SK-N-SH (cell line): ENCODE results near the gene NOP9. TPM values are rescaled to one million over a fixed set of nuclear protein-coding genes. Genes with fewer than 3 reads are reported as not detected.

Experiments
- CTCF ChIA-PET: fragments of 300-600, 350-600 bp; formaldehyde crosslinking; extraction: SDS; loops from one replicate; lab custom pipeline; 2021; lab: Yijun Ruan, JAX
- POLR2A ChIA-PET: fragments of 350-600 bp; sonication (Branson Sonifier 250); formaldehyde crosslinking; extraction: SDS; loops from one replicate; lab custom pipeline; 2020; ENCODE audit warnings: antibody characterized with exemption, inconsistent platforms; lab: Yijun Ruan, JAX
- DNase-seq: peaks from one replicate; pipeline ENCODE4 v3.0.0; 2012
- H2AFZ ChIP-seq: fragments of 200-600 bp; sonication (generic); 2 replicates; pipeline ENCODE4 v1.8.1; 2016; ENCODE audit warnings: antibody characterized with exemption, mild to moderate bottlenecking, low read depth
- H3F3A ChIP-seq: fragments of 200-600 bp; sonication (generic); replicated peaks from 2 replicates; pipeline ENCODE3; 2016; ENCODE audit warnings: antibody characterized with exemption, mild to moderate bottlenecking; ENCODE audit not compliant: insufficient read depth
- H3K27ac ChIP-seq, 2 experiments: fragments of 200-500 bp in 1 of 2; fragments of 200-600 bp in 1 of 2; sonication (Bioruptor generic) in 1 of 2; sonication (generic), shearing (Covaris generic) in 1 of 2; 2 replicates each; pipeline versions ENCODE4 v1.5.1 to v1.6.1; 2014 to 2016; ENCODE audit warnings: low read depth in 2 of 2, inconsistent platforms in 1 of 2, low read length in 1 of 2, mild to moderate bottlenecking in 1 of 2, mixed read lengths in 1 of 2
- H3K27me3 ChIP-seq: fragments of 200-600 bp; sonication (generic), shearing (Covaris generic); 2 replicates; pipeline ENCODE4 v1.6.1; 2016; ENCODE audit warnings: mixed run types; ENCODE audit not compliant: insufficient read depth
- H3K36me3 ChIP-seq, 2 experiments: fragments of 200-500 bp in 1 of 2; fragments of 200-600 bp in 1 of 2; sonication (Bioruptor generic) in 1 of 2; sonication (generic) in 1 of 2; replicated peaks in 1 of 2; 2 replicates each; pipeline versions ENCODE3 to v1.5.1; 2014 to 2016; ENCODE audit warnings: low read length in 1 of 2, mild to moderate bottlenecking in 1 of 2; ENCODE audit not compliant: insufficient read depth in 2 of 2, control insufficient read depth in 1 of 2
- H3K4me1 ChIP-seq, 2 experiments: fragments of 200-500 bp in 1 of 2; fragments of 200-600 bp in 1 of 2; sonication (Bioruptor generic) in 1 of 2; sonication (generic), shearing (Covaris generic) in 1 of 2; 2 replicates each; pipeline versions ENCODE4 v1.5.1 to v1.6.1; 2014 to 2016; ENCODE audit warnings: low read depth in 1 of 2, low read length in 1 of 2, mixed run types in 1 of 2; ENCODE audit not compliant: insufficient read depth in 2 of 2, control insufficient read depth in 1 of 2
- H3K4me2 ChIP-seq: fragments of 200-600 bp; sonication (generic), shearing (Covaris generic); 2 replicates; pipeline ENCODE4 v1.6.1; 2017; ENCODE audit warnings: mixed run types
- H3K4me3 ChIP-seq, 2 experiments: fragments of 200-500 bp in 1 of 2; fragments of 200-600 bp in 1 of 2; sonication (Bioruptor generic) in 1 of 2; sonication (generic), shearing (Covaris generic) in 1 of 2; 2 replicates each; pipeline versions ENCODE4 v1.5.1 to v1.8.1; 2014 to 2016; ENCODE audit warnings: low read depth in 2 of 2, inconsistent platforms in 1 of 2, low read length in 1 of 2, mild to moderate bottlenecking in 1 of 2, mixed read lengths in 1 of 2, moderate library complexity in 1 of 2
- H3K79me2 ChIP-seq: fragments of 200-600 bp; sonication (generic); 2 replicates; pipeline ENCODE4 v1.8.1; 2017; ENCODE audit warnings: mild to moderate bottlenecking; ENCODE audit not compliant: insufficient read depth
- H3K9ac ChIP-seq: fragments of 200-600 bp; sonication (generic); 2 replicates; pipeline ENCODE4 v1.6.1; 2017; ENCODE audit warnings: mixed run types
- H3K9me2 ChIP-seq: fragments of 200-600 bp; sonication (generic); 2 replicates; pipeline ENCODE4 v1.6.1; 2017; ENCODE audit warnings: mixed run types
- H3K9me3 ChIP-seq: fragments of 200-600 bp; sonication (generic); 2 replicates; pipeline ENCODE4 v1.6.1; 2017; ENCODE audit warnings: mixed run types, mild to moderate bottlenecking, moderate library complexity
- H4K20me1 ChIP-seq: fragments of 200-600 bp; sonication (generic); 2 replicates; pipeline ENCODE4 v1.6.1; 2017; ENCODE audit warnings: mild to moderate bottlenecking, mixed run types; ENCODE audit not compliant: insufficient read depth
- CTCF ChIP-seq: fragments of 200-600 bp; sonication (generic); IDR thresholded peaks from 2 replicates; pipeline ENCODE4 v1.6.1; 2017; ENCODE audit warnings: antibody characterized with exemption, mild to moderate bottlenecking, moderate library complexity
- GABPA ChIP-seq: IDR thresholded peaks from 2 replicates; pipeline ENCODE4 v1.4.0; 2012; ENCODE audit warnings: low read depth, mild to moderate bottlenecking
- MAX ChIP-seq: IDR thresholded peaks from 2 replicates; pipeline ENCODE4 v1.4.0; 2012; ENCODE audit warnings: low read depth
- MEF2A ChIP-seq: IDR thresholded peaks from 2 replicates; pipeline ENCODE4 v1.4.0; 2012; ENCODE audit warnings: low read depth, borderline replicate concordance
- MXI1 ChIP-seq: IDR thresholded peaks from 2 replicates; pipeline ENCODE4 v1.6.1; 2012; ENCODE audit warnings: mild to moderate bottlenecking, low read depth, low read length, improper control_type of control experiment
- NFIC ChIP-seq: IDR thresholded peaks from 2 replicates; pipeline ENCODE4 v1.4.0; 2012; ENCODE audit warnings: borderline replicate concordance
- NRF1 ChIP-seq: IDR thresholded peaks from 2 replicates; pipeline ENCODE4 v1.6.1; 2012; ENCODE audit warnings: low read depth, mild to moderate bottlenecking, low read length
- PBX3 ChIP-seq: IDR thresholded peaks from 2 replicates; pipeline ENCODE4; 2012
- POLR2AphosphoS5 ChIP-seq: IDR thresholded peaks from 2 replicates; pipeline ENCODE4 v1.6.1; 2012; ENCODE audit warnings: low read depth, low read length
- RAD21 ChIP-seq: IDR thresholded peaks from 2 replicates; pipeline ENCODE4 v1.6.1; 2012; ENCODE audit warnings: mild to moderate bottlenecking, low read length
- RFX5 ChIP-seq: IDR thresholded peaks from 2 replicates; pipeline ENCODE4 v1.6.1; 2012; ENCODE audit warnings: mild to moderate bottlenecking, improper control_type of control experiment, low read length
- SMC3 ChIP-seq: IDR thresholded peaks from 2 replicates; pipeline ENCODE4 v1.6.1; 2012; ENCODE audit warnings: low read depth, low read length, improper control_type of control experiment
- TCF12 ChIP-seq: IDR thresholded peaks from 2 replicates; pipeline ENCODE4 v1.4.0; 2012
- TEAD4 ChIP-seq: IDR thresholded peaks from 2 replicates; pipeline ENCODE4 v1.4.0; 2012; ENCODE audit warnings: mild to moderate bottlenecking, borderline replicate concordance; ENCODE audit not compliant: insufficient read depth
- USF1 ChIP-seq: IDR thresholded peaks from 2 replicates; pipeline ENCODE4 v1.4.0; 2012; ENCODE audit warnings: low read depth, borderline replicate concordance
- YY1 ChIP-seq: IDR thresholded peaks from 2 replicates; pipeline ENCODE4 v1.4.0; 2012; ENCODE audit warnings: low read depth, mild to moderate bottlenecking
- WGBS: methylation state at CpG from one replicate; pipeline ENCODE4 v1.1.6; 2017; ENCODE audit warnings: low lambda C conversion rate; 5-methylcytosine and 5-hydroxymethylcytosine counted together
- polyA plus RNA-seq, 3 experiments: library from polyadenylated mRNA; depleted of rRNA; stranded (reverse); fragments of >200 nt; gene quantifications; 2 replicates each; pipeline ENCODE4 v1.2.3, GENCODE V29; 2012

The NOP9 gene
- polyA plus RNA-seq, 1 of the 3 experiments (the other 2 are of a cell fraction): 11.9 TPM

- no peak for TF ChIP-seq POLR2AphosphoS5
- H3K9me2 ChIP-seq: no peaks in the 10 kb centered on the region
- no peak overlapping the region for H3K4me3 ChIP-seq
- H2AFZ ChIP-seq: no peak overlapping the region
- no peak overlapping the region for H3K9ac ChIP-seq
- H3F3A ChIP-seq: peaks cover 4% of the 10 kb centered on the region
- H3K4me1 ChIP-seq: peaks cover 6 to 13% of the 10 kb centered on the region in 2 experiments; a peak in 3 of 4 replicates
- H3K27me3 ChIP-seq: no peaks in the 10 kb centered on the region
- H3K9me3 ChIP-seq: no peaks in the 10 kb centered on the region
- no peaks in the 10 kb centered on the region for H4K20me1 ChIP-seq
- WGBS: 95% methylated on average over 10 of the region's 11 CpGs
- H3K36me3 ChIP-seq: peaks cover 33 to 68% of the 10 kb centered on the region in 2 experiments
- H3K27ac ChIP-seq: no peak overlapping the region
- peaks cover 28% of the 10 kb centered on the region for H3K79me2 ChIP-seq
- H3K4me2 ChIP-seq: no peak overlapping the region
- POLR2A ChIA-PET: no interaction called here
- CTCF ChIA-PET: interaction anchor here (0.8 to 6.4 kb wide), 3 partner anchors 9 to 62 kb away, joined by 4 to 66 read pairs (median 5); partner anchors contain the start of gene TINF2
- DNase-seq: no peak
Measured at GRCh38 chr14:24304019-24304387, 4.4 kb downstream of the NOP9 start.

- no peaks in the 10 kb centered on the region for H3K9me3 ChIP-seq
- no peak overlapping the region for H3K27ac ChIP-seq
- peaks cover 4% of the 10 kb centered on the region for H3F3A ChIP-seq
- POLR2A ChIA-PET: interaction anchor here (1.2 kb wide), 1 partner anchor 119 kb away, joined by 3 read pairs; no protein-coding TSS in a partner anchor
- H3K9ac ChIP-seq: no peak overlapping the region
- no peak overlapping the region for H3K4me3 ChIP-seq
- H4K20me1 ChIP-seq: no peaks in the 10 kb centered on the region
- CTCF ChIA-PET: interaction anchor here (0.7 to 6.7 kb wide), 20 partner anchors 8 to 292 kb away, joined by 3 to 115 read pairs (median 12); partner anchors contain the start of genes DHRS1, NOP9, RABGGTA and TINF2
- H3K4me2 ChIP-seq: no peak overlapping the region
- no peak for DNase-seq
- 87% methylated on average over 11 of the region's 11 CpGs for whole genome bisulfite sequencing
- peaks cover under 1% of the 10 kb centered on the region; the same call in 1 of the 2 replicates for H3K79me2 ChIP-seq
- H3K4me1 ChIP-seq: peaks cover 0 to 2% of the 10 kb centered on the region in 2 experiments; a peak in 1 of 4 replicates
- no peaks in the 10 kb centered on the region for H3K27me3 ChIP-seq
- TF ChIP-seq GABPA: no peak
- TF ChIP-seq POLR2AphosphoS5: no peak
- TF ChIP-seq YY1: no peak
- no peak for TF ChIP-seq MAX
- TF ChIP-seq MEF2A: no peak
- TF ChIP-seq NRF1: no peak
- no peak for TF ChIP-seq NFIC
- no peak overlapping the region for H2AFZ ChIP-seq
- no peaks in the 10 kb centered on the region for H3K9me2 ChIP-seq
- H3K36me3 ChIP-seq: peaks cover 27 to 74% of the 10 kb centered on the region in 2 experiments
Measured at GRCh38 chr14:24307156-24307574, 7.5 kb downstream of the NOP9 start.

- ChIA-PET CTCF (interaction anchor here (0.7 to 6.7 kb wide), 42 partner anchors 9 to 293 kb away, joined by 3 to 115 read pairs (median 4); partner anchors contain the start of genes ADCY4, DHRS1, IPO4 and KHNYN), POLR2A (interaction anchor here (0.5 to 1.5 kb wide), 7 partner anchors 8 to 203 kb away, joined by 3 to 6 read pairs (median 3); partner anchors contain the start of genes DHRS1, NOP9 and TINF2)
Measured at GRCh38 chr14:24307575-24308341, 8.1 kb downstream of the NOP9 start, which contains the start of gene CIDEB. CIDEB (minus strand) TSS chr14:24307977; CDS start chr14:24307858, 119 bp downstream.

More at GRCh38 chr14:24307575-24308341, 8.1 kb downstream of the NOP9 start, which contains the start of gene CIDEB:
- H3K27me3 ChIP-seq: no peaks in the 10 kb centered on the region
- peak within 1 kb of the TSS in 1 of 2 experiments; percentile 49; a peak in 1 of 4 replicates for H3K4me3 ChIP-seq
- H2AFZ ChIP-seq: no peak within 1 kb of the TSS
- peaks cover 0 to 2% of the 10 kb centered on the region in 2 experiments; a peak in 1 of 4 replicates for H3K4me1 ChIP-seq
- no peaks in the 10 kb centered on the region for H3K9me2 ChIP-seq
- no peaks in the 10 kb centered on the region for H4K20me1 ChIP-seq
- H3K9me3 ChIP-seq: no peaks in the 10 kb centered on the region
- TF ChIP-seq USF1 (no peak), MXI1 (no peak), RFX5 (no peak), MEF2A (no peak), SMC3 (peak; percentile 53), PBX3 (no peak), RAD21 (peak; percentile 58), CTCF (peak; percentile 96), TCF12 (no peak), TEAD4 (no peak), POLR2AphosphoS5 (no peak), MAX (no peak)
- no peak within 1 kb of the TSS for H3K27ac ChIP-seq
- H3F3A ChIP-seq: peaks cover 4% of the 10 kb centered on the region
- H3K9ac ChIP-seq: no peak within 1 kb of the TSS
- no peak within 1 kb of the TSS for H3K4me2 ChIP-seq
- peak; percentile 87 for DNase-seq
- WGBS: 44% methylated on average over 6 of the region's 6 CpGs
- H3K79me2 ChIP-seq: no peaks in the 10 kb centered on the region
- H3K36me3 ChIP-seq: peaks cover 21 to 69% of the 10 kb centered on the region in 2 experiments
